ENCODE measurements around the gene ARL6IP4.
"Not testable (repeated sequence)": the region's sequence is repeated elsewhere in the genome, so short reads cannot be mapped to it uniquely, and the experiment has no call there.

Gene ARL6IP4

GRCh38 chr12:122939125-122939524 lies 41.4 kb upstream of the ARL6IP4 start:
- Histone ChIP-seq H3K27me3 (no peaks in the 10 kb centered on the region), H3K27ac (no peak overlapping the region), H3K4me3 (no peak overlapping the region), H3K36me3 (peaks cover 0 to 49% (median 15%) of the 10 kb centered on the region in 3 donors), H3K4me1 (peaks cover 0 to 12% (median 5%) of the 10 kb centered on the region in 4 donors), H3K9me3 (no peaks in the 10 kb centered on the region)
- no peak for DNase-seq
- no peak for TF ChIP-seq CTCF (IDR thresholded peaks at IDR 0.05)
- intact Hi-C loops (cut with DNase I; ENCODE audit: low total_unique reads) = no loop called here

- intact Hi-C loops (cut with DNase I; ENCODE audit: low total_unique reads); H3K27ac ChIP-seq: not testable (repeated sequence)
- H3K36me3 ChIP-seq = peaks cover 0 to 38% (median 6%) of the 10 kb centered on the region in 3 donors
Observed at GRCh38 chr12:122941351-122941750, 39.1 kb upstream of the ARL6IP4 start.

GRCh38 chr12:122942637-122943036 lies 37.8 kb upstream of the ARL6IP4 start:
- Histone ChIP-seq H3K27ac (no peak overlapping the region), H3K4me3 (no peak overlapping the region), H3K4me1 (peaks cover 9 to 29% (median 21%) of the 10 kb centered on the region in 4 donors), H3K9me3 (no peaks in the 10 kb centered on the region), H3K27me3 (no peaks in the 10 kb centered on the region), H3K36me3 (peaks cover 0 to 25% (median 0%) of the 10 kb centered on the region in 3 donors)
- no peak for TF ChIP-seq CTCF (IDR thresholded peaks at IDR 0.05)
- intact Hi-C loops (cut with DNase I; ENCODE audit: low total_unique reads) = no loop called here
- DNase-seq = no peak

More at GRCh38 chr12:122941351-122941750, 39.1 kb upstream of the ARL6IP4 start:
- H3K4me3 ChIP-seq, H3K27me3 ChIP-seq, DNase-seq, H3K9me3 ChIP-seq: not testable (repeated sequence)
- peaks cover 0 to 17% (median 10%) of the 10 kb centered on the region in 4 donors for H3K4me1 ChIP-seq

- TF ChIP-seq CTCF (IDR thresholded peaks at IDR 0.05) = no peak
- Histone ChIP-seq H3K27me3 (no peaks in the 10 kb centered on the region), H3K4me1 (peaks cover 9 to 30% (median 22%) of the 10 kb centered on the region in 4 donors), H3K36me3 (peaks cover 0 to 20% (median 0%) of the 10 kb centered on the region in 3 donors), H3K4me3 (no peak overlapping the region), H3K27ac (peak overlapping the region in 1 of 2 donors; percentile 3), H3K9me3 (no peaks in the 10 kb centered on the region)
- DNase-seq = no peak
- intact Hi-C loops (cut with DNase I; ENCODE audit: low total_unique reads) = no loop called here
Observed at GRCh38 chr12:122943196-122943595, 37.3 kb upstream of the ARL6IP4 start.

- no peak overlapping the region for H3K27ac ChIP-seq
- no peak for TF ChIP-seq CTCF (IDR thresholded peaks at IDR 0.05)
Observed at GRCh38 chr12:122944605-122945592, 35.6 kb upstream of the ARL6IP4 start.

More at GRCh38 chr12:122944605-122945592, 35.6 kb upstream of the ARL6IP4 start:
- Histone ChIP-seq H3K4me1 (peaks cover 9 to 30% (median 22%) of the 10 kb centered on the region in 4 donors), H3K4me3 (no peak overlapping the region), H3K36me3 (peaks cover 0 to 4% (median 0%) of the 10 kb centered on the region in 3 donors), H3K27me3 (no peaks in the 10 kb centered on the region), H3K9me3 (no peaks in the 10 kb centered on the region)
- no peak for DNase-seq
- intact Hi-C loops (cut with DNase I; ENCODE audit: low total_unique reads) = no loop called here

Data from tibial artery (tissue), 4 donors.